GM19239 (cell line): ENCODE measurements around the gene TIPRL.
"Not testable (repeated sequence)": the region's sequence is repeated elsewhere in the genome, so short reads cannot be mapped to it uniquely, and the experiment has no call there.

Experiments used
- DNase-seq: peaks from one replicate; pipeline ENCODE4 v3.0.0; 2011; ENCODE audit warnings: low spot score; ENCODE audit not compliant: insufficient read length
- FAIRE-seq: peaks from 2 replicates; lab custom pipeline; 2011; peaks lifted over from hg19 to GRCh38; lab: Jason Lieb, UNC

TIPRL gene

GRCh38 chr1:168178638-168179437, at the start of gene TIPRL:
TSS of gene TIPRL (plus strand) at chr1:168178962. CDS start at chr1:168179078, 116 bp downstream.
- FAIRE-seq = peak; percentile 96
- DNase-seq = peak; percentile 79

- FAIRE-seq = no peak
- no peak for DNase-seq
Measured at GRCh38 chr1:168129933-168130332, 48.8 kb upstream of the TIPRL start.

DNA sequence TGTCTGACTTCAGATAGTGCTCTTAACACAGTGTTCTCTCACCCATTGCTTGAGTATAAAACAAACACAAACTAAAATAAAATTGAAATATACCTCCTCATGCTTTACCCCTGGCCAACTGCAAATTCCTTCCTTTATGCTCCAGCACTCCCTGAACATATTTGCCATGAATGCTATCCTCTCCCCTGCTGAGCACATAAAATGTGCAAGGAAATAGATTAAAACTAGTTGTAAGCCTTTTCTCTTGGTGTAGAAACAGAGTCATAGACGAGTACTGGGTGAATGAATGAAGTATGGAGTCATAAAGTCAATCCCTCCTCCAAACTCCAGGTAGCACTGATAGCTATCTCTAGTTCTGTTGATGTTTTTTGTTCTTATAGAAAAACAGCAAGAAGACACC, 44.6 kb upstream of the TIPRL start:
- DNase-seq (no peak), FAIRE-seq (no peak)

DNA sequence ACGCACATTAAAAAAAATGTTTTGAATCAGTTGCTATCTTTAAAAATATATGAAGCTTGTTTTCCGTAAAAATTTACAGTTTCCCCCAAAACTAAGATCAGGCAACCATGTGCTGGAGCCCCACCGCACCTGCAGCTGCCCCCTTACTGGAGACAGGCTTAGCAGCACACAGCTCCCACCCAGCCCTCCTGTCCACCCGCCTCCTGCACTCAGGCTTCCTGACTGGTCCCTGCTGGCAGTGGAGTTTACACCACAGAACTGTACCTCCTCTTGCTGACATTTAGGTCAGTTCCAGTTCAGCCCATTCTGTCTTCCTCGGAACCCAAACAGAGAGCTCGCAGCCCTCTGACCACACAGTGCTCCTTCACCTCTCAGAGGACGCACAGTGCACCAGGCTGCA, 44.1 kb upstream of the TIPRL start:
- FAIRE-seq = no peak
- no peak for DNase-seq

- DNase-seq (no peak), FAIRE-seq (no peak)
Measured at GRCh38 chr1:168135116-168135920, 43.4 kb upstream of the TIPRL start.

DNA sequence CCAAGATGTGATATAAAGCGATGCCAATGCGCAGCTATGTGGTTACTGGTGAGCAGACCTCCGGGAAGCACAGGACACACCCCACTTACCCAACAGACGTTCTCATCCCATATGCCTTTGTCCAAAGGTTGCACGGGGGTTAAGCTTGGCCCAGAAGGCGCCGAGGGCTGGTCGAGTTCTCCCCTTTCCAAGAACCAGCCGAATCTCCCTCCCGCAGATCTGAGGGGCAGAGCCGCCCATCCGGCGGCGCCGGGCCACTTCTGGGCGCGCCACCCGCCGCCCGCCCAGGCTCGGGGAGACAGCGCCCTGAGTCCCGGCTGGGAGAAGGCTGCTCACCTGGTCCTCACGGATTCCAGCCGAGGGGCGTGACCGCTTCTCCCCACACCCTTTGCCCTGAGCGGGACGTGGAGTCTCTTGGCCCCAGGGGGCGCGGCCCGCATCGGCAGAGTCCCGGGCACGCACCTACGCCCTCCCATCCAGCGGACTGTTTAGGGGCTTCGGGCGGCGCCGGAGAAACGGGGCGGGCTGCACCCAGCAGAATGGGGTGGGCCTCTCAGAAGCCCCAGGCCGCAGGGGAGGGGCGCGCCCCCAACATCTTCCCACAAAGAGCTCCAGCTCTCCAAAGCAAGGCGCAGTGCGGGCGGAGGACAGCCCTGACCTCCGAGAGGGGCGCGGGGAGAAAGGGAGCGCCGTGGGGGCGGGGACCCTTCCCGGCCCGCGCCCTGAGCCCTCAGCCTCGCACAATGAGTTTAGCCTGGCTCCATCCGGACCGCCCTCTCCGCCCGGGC, 42.6 kb upstream of the TIPRL start:
- no peak for DNase-seq
- no peak for FAIRE-seq

GRCh38 chr1:168136709-168137514, 41.9 kb upstream of the TIPRL start, which contains the start of gene GPR161:
TSS of gene GPR161 (minus strand) at chr1:168136930. CDS start at chr1:168104850, 32,080 bp downstream.
- DNase-seq (peak; percentile 46), FAIRE-seq (no peak)

- DNase-seq = no peak
Measured at GRCh38 chr1:168137515-168137821, 41.3 kb upstream of the TIPRL start.

GRCh38 chr1:168138134-168138533, 40.6 kb upstream of the TIPRL start:
- FAIRE-seq = no peak
- DNase-seq = no peak

More at GRCh38 chr1:168137515-168137821, 41.3 kb upstream of the TIPRL start:
- FAIRE-seq = no peak

DNA sequence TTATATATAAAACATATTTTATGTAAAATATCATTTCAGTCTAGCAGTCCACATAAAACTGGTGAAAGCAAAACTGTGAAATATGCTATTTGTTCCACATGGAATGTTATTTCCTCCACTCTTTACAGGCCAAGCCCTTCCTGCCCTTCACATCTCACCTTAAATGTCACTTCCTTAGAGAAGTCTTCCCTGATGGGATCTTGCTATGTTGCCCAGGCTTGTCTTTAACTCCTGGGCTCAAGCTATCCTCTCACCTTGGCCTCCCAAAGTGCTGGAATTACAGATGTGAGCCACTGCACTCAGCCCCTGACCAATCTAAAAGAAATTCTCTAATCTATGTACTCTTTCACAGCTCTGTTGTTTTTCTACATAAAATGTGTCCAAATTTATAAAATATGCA, 39.7 kb upstream of the TIPRL start:
- no peak for FAIRE-seq

DNA sequence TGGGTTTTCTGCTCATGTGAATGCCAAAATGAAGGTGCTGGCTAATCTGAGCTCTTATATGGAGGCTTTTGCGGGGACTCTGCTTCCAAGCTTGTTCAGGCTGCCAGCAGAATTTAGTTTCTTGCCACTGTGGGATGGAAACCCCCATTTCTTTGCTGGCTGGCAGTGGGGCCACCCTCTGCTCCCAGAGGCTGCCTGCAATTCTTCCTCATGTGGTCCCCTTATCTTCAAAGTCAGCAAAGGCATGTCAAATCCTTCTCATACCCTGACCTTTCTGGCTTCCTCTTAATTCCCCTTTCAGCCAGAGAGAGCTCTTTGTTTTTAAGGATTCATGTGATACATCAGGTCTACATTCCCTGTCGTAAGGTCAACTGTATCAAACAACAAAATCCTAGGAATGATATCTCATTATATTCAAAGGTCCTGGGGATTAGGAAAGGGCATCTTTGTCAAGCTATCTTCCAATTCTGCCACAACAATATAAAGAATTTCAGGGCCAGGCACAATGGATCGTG, 36.8 kb upstream of the TIPRL start:
- DNase-seq (no peak), FAIRE-seq (no peak)

More for the DNA sequence above, 39.7 kb upstream of the TIPRL start:
- DNase-seq = no peak

DNA sequence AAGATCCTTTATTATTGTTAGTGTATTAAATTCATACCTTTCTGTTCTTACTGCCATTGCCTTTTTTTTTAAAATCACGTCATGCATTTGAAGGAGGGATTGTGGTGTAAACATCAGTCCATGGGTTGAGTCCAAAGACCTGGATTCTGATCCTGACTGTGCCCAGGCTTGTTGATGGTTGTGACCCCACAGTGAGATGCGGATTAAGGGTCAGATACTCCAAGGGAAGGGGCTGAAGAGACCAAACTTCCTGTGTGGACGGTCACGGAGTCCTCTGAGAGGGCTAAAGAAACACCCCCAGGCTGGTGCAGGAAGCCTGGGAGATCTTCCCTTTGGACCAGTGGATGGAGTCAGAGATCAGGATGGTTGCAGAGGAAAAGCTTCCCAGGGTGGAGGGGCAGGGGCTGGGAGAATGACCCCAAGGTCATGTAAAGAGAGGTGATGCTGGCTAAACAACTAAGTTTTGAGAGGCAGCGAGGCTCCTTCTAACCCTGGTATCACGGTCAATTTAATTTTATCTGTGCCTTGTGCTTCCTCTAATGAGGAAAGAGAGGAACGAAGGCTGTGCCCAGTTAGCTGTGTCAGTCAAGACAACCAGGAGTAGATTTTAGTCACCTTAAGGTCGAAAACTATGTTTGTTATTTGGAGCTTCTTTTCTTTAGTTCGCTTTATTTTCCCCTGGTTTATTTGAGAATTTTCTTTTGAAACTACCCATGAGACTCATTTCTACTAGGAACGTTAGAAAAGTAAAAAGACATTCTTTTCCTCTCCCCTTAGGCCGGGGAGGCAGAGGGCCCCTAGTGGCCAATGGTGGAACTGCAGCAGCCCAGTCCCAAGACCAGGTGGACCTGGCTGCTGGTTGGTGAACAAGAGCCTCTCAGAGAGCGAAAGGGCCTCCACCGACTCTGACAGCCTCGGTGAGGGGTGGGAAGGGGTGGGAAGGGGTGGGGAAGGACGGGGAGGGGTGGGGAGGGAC, 33.3 kb upstream of the TIPRL start:
- FAIRE-seq = peak; percentile 91
- peak; percentile 92 for DNase-seq

DNA sequence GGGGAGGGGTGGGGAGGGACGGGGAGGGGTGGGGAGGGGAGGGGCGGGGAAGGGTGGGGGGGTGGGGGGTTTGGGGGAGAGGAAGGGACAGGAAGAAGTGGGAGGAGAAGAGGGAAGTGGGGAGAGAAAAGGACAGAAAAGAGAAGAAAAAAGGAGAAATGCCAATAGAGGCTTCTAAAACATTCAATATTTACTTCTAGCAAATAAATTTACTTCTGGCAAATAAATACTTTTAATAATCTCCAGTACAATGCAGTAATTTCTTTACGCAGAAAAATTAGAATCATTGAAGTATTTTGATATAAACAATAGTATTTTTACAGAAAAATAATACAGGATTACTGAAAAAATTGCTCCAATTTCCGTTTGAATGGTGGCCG, 32.6 kb upstream of the TIPRL start:
- FAIRE-seq (no peak), DNase-seq (no peak)

- DNase-seq (no peak), FAIRE-seq (no peak)
Measured at GRCh38 chr1:168146626-168147025, 32.1 kb upstream of the TIPRL start.

DNA sequence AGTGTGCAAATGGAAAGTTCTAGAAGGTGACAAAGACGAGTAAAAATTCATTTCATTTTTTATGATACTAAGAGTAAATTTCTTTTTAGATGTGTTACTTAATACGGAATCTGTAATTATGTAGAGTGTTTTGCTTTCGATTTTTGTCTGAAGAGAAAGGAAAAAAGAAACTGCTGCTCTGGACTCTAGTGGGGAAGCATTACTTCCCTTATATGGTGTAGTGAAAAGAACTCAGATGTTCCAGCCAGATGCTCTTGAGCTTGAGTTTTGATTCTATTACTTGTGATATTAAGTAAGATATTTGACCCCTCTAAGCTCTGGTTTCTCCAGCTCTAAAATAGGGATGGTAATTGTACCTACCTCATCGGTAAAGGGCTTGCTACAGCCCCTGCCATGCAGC, 29.8 kb upstream of the TIPRL start:
- DNase-seq (peak; percentile 53), FAIRE-seq (peak; percentile 97)

DNA sequence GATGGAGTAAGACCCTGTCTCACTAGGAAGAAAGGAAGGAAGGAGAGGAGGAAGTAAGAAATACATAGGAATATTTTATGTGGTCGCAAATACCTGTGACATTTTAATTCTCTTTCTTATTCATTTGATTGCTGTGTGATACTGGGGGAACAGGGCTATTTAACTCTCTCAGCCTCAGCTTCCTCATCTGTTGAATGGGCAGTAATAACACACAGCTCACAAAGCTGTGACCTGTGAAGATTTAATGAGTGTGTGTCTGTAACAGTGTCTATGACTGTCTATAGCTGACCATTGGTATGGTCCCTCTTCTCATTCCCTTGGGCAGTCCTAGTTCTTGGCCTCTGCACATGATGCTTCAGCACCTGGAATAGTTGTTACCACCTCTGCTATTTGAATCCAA, 28.5 kb upstream of the TIPRL start:
- DNase-seq (no peak), FAIRE-seq (no peak)

DNA sequence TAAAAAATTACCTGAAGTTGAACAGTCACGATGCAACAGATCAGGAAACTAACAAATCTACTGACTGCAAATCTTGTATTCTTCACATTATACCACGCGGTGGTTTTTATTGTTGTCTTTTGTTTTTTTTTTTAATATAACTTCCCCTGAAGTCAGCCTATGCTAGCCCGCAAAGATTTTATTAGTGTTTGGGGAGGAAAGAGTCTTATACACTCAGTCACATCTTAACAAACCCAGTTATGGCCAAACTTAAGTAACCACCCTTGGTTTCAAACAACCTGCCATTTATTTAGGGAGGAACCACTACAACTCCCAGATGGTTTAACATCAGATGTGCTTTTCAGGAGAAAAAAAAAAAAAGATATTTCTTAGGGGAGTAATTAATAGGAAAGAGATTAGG, 26.8 kb upstream of the TIPRL start:
- FAIRE-seq (no peak), DNase-seq (no peak)

DNA sequence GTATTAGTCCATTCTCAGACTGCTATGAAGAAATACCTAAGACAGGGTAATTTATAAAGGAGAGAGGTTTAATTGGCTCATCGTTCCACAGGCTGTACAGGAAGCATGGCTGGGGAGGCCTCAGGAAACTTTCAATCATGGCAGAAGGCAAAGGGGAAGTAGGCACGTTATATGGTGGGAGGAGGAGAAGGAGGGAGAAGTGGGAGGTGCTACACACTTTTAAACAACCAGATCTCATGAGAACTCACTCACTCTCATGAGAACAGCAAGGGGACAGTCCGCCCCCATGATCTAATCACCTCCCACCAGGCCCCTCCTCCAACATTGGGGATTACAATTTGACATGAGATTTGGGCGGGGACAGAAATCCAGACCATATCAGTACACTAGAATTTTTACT, 24.1 kb upstream of the TIPRL start:
- not testable (repeated sequence) for FAIRE-seq

More for the DNA sequence above, 24.1 kb upstream of the TIPRL start:
- DNase-seq = not testable (repeated sequence)
